H1 (cell line): Measurements from ENCODE around the gene DCAF7. TPM values are rescaled to one million over a fixed set of nuclear protein-coding genes. Genes with fewer than 3 reads are reported as not detected.

Experiments used
- BRCA1 ChIP-seq: IDR thresholded peaks from 2 replicates; pipeline ENCODE4 v1.6.1; 2012; ENCODE audit warnings: low read depth, low read length, improper control_type of control experiment
- HDAC2 ChIP-seq, 2 experiments: fragments of 300-600 bp in 1 of 2; sonication (generic) in 1 of 2; IDR thresholded peaks; 2 replicates each; pipeline ENCODE4 v1.6.1; 2011 to 2012; ENCODE audit warnings: low read depth in 2 of 2, low read length in 2 of 2, mild to moderate bottlenecking in 2 of 2, moderate library complexity in 2 of 2, borderline replicate concordance in 1 of 2, inconsistent platforms in 1 of 2
- RFX5 ChIP-seq: IDR thresholded peaks from 2 replicates; pipeline ENCODE4 v1.6.1; 2011; ENCODE audit warnings: low read depth, low read length, improper control_type of control experiment, borderline replicate concordance
- SIX5 ChIP-seq: IDR thresholded peaks from 2 replicates; pipeline ENCODE4 v1.6.1; 2011; ENCODE audit warnings: mild to moderate bottlenecking, low read depth, low read length
- polyA plus RNA-seq, 7 experiments: library from polyadenylated mRNA; depleted of rRNA in 3 of 7; stranded (reverse) in 5 of 7; unstranded in 2 of 7; fragments of >200 nt in 5 of 7; fragments of 200-250 nt in 2 of 7; gene quantifications; 1 replicate in 5 of 7; 2 replicates in 1 of 7; 4 replicates in 1 of 7; pipeline versions ENCODE4 v1.2.1 to v1.2.3, GENCODE V29; 2011 to 2013; ENCODE audit warnings: missing spikeins in 2 of 7, mixed read lengths in 2 of 7
- total RNA-seq: library from RNA; stranded (reverse); fragmentation: NEBNext Ultra II Directional; extraction: Animal tissue kit (Norgen Biotek cat#: 25700); gene quantifications from 2 replicates; pipeline ENCODE4 v1.2.1, GENCODE V29; 2021

DCAF7 gene
- total and polyA plus RNA-seq, 2 of the 8 experiments (the other 6 are each of a cell fraction or from before 2014, with no cell fraction given), result 74.9 to 94.1 TPM

DNA sequence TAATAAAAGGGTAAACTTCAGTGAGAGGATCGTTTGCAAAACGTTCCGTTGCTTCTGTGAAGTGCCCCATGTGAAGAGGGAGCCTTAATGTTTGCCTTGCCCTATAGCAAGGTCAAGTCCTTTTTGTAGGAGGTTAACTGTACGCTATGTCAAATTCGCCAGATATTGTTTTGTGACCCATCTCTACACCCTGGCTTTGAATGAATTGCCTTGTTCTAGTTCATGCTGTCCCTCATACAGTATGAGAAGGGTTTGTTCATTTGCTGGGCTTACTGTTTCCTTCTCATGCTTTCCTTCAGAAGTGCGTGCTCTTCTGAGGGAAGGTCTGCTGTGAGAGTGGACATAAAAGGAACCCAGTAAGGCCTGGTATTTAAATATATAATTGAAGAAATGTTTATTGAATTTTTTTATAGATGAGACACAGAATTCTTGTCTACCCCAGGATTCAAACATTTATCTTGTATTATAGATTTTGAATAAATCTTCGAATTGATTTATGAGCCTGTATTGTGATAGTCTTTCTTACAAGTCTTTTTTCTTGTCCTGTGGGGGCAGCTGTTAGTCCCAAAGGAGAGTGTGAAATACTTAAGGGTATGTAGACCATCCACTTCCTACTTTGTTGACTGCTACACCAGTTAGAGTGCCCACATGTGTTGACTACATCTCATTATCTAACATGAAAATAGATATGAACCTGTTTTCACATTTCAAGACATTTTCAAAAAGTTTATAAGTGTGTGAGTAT lies 73.7 kb downstream of the DCAF7 start (continued):
- TF ChIP-seq HDAC2 (IDR thresholded peaks at IDR 0.05; ENCODE audit: borderline replicate concordance in 1 of 2, low read depth in 2 of 2, low read length in 2 of 2) (no peak), SIX5 (no peak), RFX5 (no peak), BRCA1 (no peak)
